ENCODE measurements around the gene PEX10.

The PEX10 gene

GRCh38 chr1:2384941-2385481 lies 27.4 kb downstream of the PEX10 start:
- no peak for DNase-seq

GRCh38 chr1:2384130-2384860 lies 28.1 kb downstream of the PEX10 start:
- DNase-seq, result no peak

- DNase-seq, result no peak
Observed at GRCh38 chr1:2383576-2383975, 28.8 kb downstream of the PEX10 start.

GRCh38 chr1:2382621-2383361 lies 29.6 kb downstream of the PEX10 start:
- no peak for DNase-seq

GRCh38 chr1:2381741-2382620 lies 30.4 kb downstream of the PEX10 start:
- peak; percentile 41 for DNase-seq

GRCh38 chr1:2380816-2381591 lies 31.4 kb downstream of the PEX10 start:
- no peak for DNase-seq

GRCh38 chr1:2379733-2380404 lies 32.5 kb downstream of the PEX10 start:
- no peak for DNase-seq

- DNase-seq, result no peak
Observed at GRCh38 chr1:2378956-2379732, 33.2 kb downstream of the PEX10 start.

GRCh38 chr1:2378441-2378851 lies 33.9 kb downstream of the PEX10 start:
- DNase-seq, result no peak

- DNase-seq, result no peak
Observed at GRCh38 chr1:2377751-2378440, 34.5 kb downstream of the PEX10 start.

GRCh38 chr1:2376931-2377672 lies 35.3 kb downstream of the PEX10 start:
- DNase-seq, result no peak

- no peak for DNase-seq
Observed at GRCh38 chr1:2376261-2376741, 36.1 kb downstream of the PEX10 start.

GRCh38 chr1:2375923-2376260 lies 36.5 kb downstream of the PEX10 start:
- DNase-seq, result no peak

GRCh38 chr1:2375246-2375922 lies 37.0 kb downstream of the PEX10 start:
- DNase-seq, result no peak

- DNase-seq, result no peak
Observed at GRCh38 chr1:2374252-2375155, 37.9 kb downstream of the PEX10 start.

GRCh38 chr1:2373551-2374251 lies 38.7 kb downstream of the PEX10 start:
- DNase-seq, result no peak

Measured in NK-92 treated with Interleukin-12 subunit alpha and Interleukin-12 subunit beta, amount 100 ng/mL, for 24 hours (cell line).